OCI-LY3 (cell line): ENCODE data around the gene PRPH2.

Source experiments
- EZH2phosphoT487 ChIP-seq: fragments of 200-600 bp; shearing (Covaris generic); IDR thresholded peaks from 2 replicates; pipeline ENCODE4 v1.6.1; 2018; ENCODE audit warnings: antibody characterized with exemption, mixed run types, low read depth
- TF ChIP-seq, protein P1 (sequence below): fragments of 200-600, 300-600 bp; sonication (generic); IDR thresholded peaks from 2 replicates; pipeline ENCODE4 v1.5.1; 2014; ENCODE audit warnings: antibody characterized with exemption, low read length, low read depth

DNA sequence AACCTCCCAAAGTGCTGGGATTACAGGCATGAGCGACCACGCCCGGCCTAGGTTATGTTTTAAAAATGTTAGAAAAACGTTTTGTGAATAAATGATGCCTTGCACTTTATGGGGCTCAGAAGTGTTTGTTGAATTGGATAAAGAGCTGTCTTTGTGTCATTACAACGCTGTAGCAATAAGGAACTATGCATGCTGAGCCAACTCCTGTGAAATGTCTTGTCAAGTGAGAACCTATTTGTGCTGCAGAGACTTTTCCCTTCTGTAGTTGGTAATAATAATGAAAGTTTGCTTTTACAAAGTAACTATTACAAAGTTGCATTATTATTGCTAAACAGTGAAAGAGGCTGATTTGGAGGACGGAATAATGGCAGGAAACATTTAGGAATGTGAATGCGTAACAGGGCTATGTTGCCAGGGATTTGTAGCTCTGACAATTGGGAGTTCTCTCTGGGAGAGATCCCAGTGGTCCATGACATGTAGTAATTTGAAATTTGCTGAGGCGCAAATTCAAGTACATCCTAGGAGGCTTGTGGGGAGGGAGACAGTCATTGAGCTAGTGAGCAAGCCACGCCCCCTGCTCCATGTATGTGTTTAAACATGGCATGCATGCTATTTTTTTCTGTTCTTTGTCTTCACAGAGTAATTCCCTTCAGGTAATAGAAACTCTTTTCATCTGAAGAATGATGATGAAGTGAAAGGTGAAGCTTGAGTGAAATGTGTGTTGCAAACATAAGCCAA is 42.7 kb upstream of the PRPH2 start:
- no peak for TF ChIP-seq EZH2phosphoT487
- TF ChIP-seq, protein P1, sequence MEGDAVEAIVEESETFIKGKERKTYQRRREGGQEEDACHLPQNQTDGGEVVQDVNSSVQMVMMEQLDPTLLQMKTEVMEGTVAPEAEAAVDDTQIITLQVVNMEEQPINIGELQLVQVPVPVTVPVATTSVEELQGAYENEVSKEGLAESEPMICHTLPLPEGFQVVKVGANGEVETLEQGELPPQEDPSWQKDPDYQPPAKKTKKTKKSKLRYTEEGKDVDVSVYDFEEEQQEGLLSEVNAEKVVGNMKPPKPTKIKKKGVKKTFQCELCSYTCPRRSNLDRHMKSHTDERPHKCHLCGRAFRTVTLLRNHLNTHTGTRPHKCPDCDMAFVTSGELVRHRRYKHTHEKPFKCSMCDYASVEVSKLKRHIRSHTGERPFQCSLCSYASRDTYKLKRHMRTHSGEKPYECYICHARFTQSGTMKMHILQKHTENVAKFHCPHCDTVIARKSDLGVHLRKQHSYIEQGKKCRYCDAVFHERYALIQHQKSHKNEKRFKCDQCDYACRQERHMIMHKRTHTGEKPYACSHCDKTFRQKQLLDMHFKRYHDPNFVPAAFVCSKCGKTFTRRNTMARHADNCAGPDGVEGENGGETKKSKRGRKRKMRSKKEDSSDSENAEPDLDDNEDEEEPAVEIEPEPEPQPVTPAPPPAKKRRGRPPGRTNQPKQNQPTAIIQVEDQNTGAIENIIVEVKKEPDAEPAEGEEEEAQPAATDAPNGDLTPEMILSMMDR, result no peak
